T-helper 1 cell treated with Interleukin-12 subunit alpha and Interleukin-12 subunit beta and Interleukin-4 antibody, amounts not matched to agents 30 μg/mL and 1 μg/mL, for 36 hours (primary cell): ENCODE results near the gene WNK2.

ENCODE experiments used
- H3K27ac Mint-ChIP-seq: one replicate; pipeline ENCODE4 v1.8.0; 2021; ENCODE audit warnings: mild to moderate bottlenecking, mixed read lengths
- H3K27me3 Mint-ChIP-seq: one replicate; pipeline ENCODE4 v1.8.0; 2021; ENCODE audit warnings: low read depth, mixed read lengths
- H3K36me3 Mint-ChIP-seq: one replicate; pipeline ENCODE4 v1.8.0; 2021; ENCODE audit warnings: low read depth, mixed read lengths
- H3K4me1 Mint-ChIP-seq: one replicate; pipeline ENCODE4 v1.8.0; 2021; ENCODE audit warnings: low read depth, mixed read lengths
- H3K4me3 Mint-ChIP-seq: one replicate; pipeline ENCODE4 v1.8.0; 2021; ENCODE audit warnings: mild to moderate bottlenecking, moderate library complexity, mixed read lengths
- H3K9me3 Mint-ChIP-seq: one replicate; pipeline ENCODE4 v1.8.0; 2021; ENCODE audit warnings: mixed read lengths

WNK2 gene

DNA sequence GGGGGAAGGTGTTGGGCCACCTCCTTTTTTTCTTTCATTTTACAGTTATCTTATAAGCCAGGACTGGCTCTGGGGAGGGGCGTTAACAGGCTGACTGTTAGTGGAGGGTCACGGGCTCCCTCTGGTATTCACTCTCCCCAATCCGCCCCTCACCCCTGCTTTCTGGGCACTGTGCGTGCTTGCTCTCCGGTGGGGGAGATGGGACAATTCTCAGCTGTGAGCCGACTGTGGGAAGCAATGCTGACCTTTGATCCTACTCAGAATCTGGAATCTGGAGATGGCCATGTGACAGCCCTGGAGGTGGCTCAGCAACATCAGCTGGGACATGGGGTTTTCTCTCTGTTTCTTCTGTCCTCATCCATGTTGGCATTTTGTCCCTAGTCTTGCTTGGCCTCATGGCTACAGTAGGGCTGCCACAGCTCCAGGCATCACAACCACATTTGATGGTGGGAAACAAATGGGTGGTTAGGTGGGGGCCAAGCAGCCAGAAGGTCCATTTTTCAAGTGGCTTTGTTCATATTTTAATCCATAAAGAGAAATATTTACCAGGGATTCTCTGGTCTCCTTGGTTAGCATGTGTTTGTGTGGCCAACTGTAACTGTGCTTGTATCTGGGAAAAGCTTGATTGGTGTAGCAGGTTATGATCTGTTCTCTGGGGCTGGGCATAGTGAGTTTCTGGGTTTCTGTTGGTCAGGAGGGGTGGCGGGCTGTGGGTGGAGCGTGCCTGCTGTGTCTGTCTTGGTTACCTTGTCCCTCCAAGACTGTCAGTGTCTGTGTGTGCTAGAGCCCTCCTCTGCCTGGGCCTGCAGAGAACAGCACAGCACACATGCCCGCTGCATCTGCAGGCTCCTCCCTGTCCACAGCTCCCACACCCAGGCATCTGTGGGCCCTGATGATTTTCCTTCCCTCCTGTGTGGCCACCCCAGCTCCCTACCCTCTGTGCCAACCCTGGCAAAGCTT lies 12.4 kb downstream of the WNK2 start:
- Mint-ChIP-seq H3K27me3 (peaks cover 11% of the 10 kb centered on the region), H3K27ac (no peak overlapping the region), H3K9me3 (no peaks in the 10 kb centered on the region), H3K4me3 (no peak overlapping the region), H3K36me3 (no peaks in the 10 kb centered on the region), H3K4me1 (no peaks in the 10 kb centered on the region)

DNA sequence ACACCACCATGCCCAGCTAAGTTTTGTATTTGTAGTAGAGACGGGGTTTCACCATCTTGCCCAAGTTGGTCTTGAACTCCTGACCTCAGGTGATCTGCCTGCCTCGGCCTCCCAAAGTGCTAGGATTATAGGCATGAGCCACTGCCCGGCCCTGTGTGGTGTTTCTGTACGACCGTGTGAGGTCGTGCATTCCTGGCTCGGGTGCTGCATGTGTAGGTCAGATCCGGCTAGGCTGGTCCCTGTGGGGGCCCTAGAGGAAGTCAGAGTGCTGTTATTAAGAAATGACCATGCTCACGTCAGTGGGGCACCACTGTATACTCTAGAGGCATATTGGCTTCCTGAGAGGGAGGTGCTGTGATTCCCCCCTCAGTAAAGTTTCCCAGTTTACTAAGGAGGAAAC lies 13.7 kb downstream of the WNK2 start:
- Mint-ChIP-seq H3K9me3 (no peaks in the 10 kb centered on the region), H3K36me3 (no peaks in the 10 kb centered on the region), H3K27ac (no peak overlapping the region), H3K4me3 (no peak overlapping the region), H3K4me1 (no peaks in the 10 kb centered on the region), H3K27me3 (peaks cover 11% of the 10 kb centered on the region)

DNA sequence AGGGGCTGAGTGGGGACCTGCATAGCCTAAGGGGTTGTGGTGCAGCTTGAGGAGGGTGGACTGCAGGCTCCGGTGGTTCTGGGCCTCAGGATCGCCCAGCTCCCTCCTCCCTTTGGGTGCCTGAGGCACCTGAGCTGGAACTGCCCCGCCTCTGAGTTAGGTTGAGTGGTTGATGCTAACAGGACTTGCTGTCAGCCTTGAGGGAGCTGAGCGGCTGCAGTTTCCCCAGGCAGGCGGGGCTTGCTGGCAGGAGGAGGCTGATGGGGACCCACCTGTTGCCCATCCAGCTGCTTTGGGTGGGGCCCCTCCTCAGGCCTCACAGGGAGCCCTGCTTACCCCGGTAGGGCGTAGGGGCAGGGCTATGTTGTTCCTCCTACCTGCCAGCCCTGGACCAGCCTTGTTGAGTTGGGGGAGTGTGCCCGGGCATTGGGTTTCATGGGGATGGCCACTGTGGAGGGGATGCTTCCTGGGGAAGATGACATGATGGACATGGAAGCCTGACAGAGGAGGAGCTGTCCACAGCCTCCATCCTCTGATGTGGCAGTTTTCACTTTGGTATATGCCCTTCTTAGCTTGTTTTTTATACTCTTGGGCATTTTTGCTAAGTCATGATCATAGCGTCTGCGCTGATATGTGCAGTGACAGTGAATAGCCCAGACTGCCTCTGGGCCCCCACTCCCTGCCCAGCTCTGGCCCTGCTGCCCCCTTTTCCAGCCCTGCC lies 14.3 kb downstream of the WNK2 start:
- Mint-ChIP-seq H3K27me3 (peaks cover 11% of the 10 kb centered on the region), H3K4me3 (no peak overlapping the region), H3K9me3 (no peaks in the 10 kb centered on the region), H3K36me3 (no peaks in the 10 kb centered on the region), H3K27ac (no peak overlapping the region), H3K4me1 (no peaks in the 10 kb centered on the region)

DNA sequence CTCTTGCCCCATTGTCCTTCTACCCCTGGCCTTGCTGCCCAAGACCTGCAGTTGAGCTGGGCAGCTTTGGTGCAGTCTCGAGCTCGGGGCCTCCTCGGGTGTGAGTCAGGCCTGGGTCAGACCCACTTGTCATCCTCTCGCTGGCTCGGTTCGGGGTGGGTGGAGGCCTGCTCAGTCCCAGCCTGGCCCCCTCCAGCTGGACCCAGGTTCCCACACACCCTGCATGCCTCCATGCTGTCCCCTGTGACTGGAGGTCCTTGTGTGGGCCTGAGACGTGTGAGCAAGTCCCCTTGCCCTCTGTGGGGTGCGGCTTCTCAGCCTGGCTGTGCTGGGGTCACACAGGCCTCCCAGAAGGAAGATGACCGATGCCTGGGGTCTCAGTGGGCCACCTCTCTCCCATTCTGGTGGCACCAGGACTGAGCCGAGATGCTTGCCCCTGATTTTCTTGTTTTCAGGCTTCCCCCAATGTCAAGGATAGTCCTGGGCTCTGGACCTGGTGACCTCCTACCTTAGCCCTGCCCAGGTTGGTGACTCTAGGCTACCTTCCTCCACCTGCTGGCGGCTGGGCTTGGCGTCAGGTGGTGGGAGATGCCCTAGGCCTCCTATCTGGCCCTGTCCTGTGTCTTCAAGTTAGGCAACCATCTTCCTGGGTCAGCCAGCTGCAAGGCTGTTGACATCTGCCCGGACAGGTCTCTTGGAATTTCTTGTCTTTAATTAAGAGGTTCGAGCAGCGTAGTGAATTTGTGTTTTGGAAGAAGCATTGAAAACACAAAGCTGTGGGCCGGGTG lies 15.1 kb downstream of the WNK2 start:
- peaks cover 1% of the 10 kb centered on the region for H3K4me1 Mint-ChIP-seq
- H3K36me3 Mint-ChIP-seq = no peaks in the 10 kb centered on the region
- peaks cover 11% of the 10 kb centered on the region for H3K27me3 Mint-ChIP-seq
- no peak overlapping the region for H3K27ac Mint-ChIP-seq
- H3K9me3 Mint-ChIP-seq = no peaks in the 10 kb centered on the region
- no peak overlapping the region for H3K4me3 Mint-ChIP-seq

DNA sequence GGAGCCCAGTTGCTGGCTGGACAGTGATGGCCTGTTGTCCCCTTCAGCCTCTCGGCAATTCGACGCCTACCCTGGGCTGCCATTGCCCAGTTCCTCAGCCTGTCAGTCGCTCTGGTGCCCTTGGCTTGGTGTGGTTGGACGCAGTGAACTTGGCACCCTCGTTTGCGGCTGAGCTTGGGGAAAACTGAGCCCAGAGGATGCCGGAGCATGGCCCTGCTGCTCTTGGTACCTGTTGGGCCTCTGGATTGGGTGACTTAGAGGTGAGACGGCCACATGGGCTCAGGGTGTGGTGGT lies 16.5 kb downstream of the WNK2 start:
- peaks cover 1% of the 10 kb centered on the region for H3K4me1 Mint-ChIP-seq
- H3K27me3 Mint-ChIP-seq = peaks cover 11% of the 10 kb centered on the region
- H3K36me3 Mint-ChIP-seq = no peaks in the 10 kb centered on the region
- no peaks in the 10 kb centered on the region for H3K9me3 Mint-ChIP-seq
- H3K4me3 Mint-ChIP-seq = no peak overlapping the region
- no peak overlapping the region for H3K27ac Mint-ChIP-seq

DNA sequence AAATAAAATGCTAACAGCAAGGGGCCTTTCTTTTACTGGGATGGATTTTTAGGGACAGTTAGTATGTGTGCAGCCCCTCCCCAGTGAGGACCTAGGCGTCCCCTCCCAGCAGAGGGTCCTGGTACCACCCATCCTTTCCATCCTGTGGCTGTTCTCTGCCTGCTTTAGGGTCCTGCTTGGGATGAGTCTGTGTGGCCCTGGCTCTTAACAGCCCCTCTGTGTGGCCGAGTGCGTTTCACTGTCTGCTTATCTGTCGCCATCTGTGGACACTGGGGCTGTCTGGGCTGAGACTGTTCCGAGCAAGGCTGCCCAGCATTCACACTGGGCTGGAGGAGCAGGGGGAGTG lies 17.0 kb downstream of the WNK2 start:
- Mint-ChIP-seq H3K4me3 (no peak overlapping the region), H3K4me1 (peaks cover 1% of the 10 kb centered on the region), H3K27ac (no peak overlapping the region), H3K9me3 (no peaks in the 10 kb centered on the region), H3K36me3 (no peaks in the 10 kb centered on the region), H3K27me3 (peaks cover 11% of the 10 kb centered on the region)

DNA sequence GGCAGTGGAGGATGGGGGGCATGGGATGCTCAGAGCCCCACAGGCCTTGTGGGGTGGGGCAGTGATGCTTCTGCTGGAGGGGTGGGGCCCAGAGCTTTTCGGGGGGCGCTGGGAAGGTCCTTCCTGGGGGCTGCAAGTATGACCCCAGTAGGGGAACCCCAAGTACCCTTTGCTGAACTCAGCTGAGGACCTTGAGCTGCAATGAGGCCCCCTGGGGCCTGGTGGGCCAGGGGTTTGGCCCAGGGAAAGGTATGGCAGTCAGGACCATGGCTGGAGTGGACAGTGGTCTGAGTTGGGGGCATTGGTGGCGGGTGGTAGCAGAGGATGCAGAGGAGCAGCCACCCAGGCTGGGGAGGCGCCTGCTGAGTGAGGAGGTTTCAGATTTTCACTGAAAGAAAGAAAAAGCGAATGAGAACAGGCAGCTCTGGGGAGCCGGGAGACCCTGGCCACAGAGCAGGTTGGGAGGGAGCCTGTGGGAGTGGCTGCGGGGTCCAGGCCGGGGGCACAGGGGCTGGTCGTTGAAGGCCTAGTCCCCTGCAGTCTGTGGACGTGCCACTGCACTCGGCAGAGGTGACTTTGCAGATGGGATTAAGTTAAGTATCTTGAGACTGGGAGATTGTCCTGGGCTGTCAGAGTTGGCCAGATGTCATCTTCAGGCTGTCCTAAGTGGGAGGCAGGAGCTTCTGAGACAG lies 19.2 kb downstream of the WNK2 start:
- Mint-ChIP-seq H3K4me1 (peaks cover 1% of the 10 kb centered on the region), H3K4me3 (no peak overlapping the region), H3K36me3 (no peaks in the 10 kb centered on the region), H3K27me3 (no peaks in the 10 kb centered on the region), H3K9me3 (no peaks in the 10 kb centered on the region), H3K27ac (no peak overlapping the region)

DNA sequence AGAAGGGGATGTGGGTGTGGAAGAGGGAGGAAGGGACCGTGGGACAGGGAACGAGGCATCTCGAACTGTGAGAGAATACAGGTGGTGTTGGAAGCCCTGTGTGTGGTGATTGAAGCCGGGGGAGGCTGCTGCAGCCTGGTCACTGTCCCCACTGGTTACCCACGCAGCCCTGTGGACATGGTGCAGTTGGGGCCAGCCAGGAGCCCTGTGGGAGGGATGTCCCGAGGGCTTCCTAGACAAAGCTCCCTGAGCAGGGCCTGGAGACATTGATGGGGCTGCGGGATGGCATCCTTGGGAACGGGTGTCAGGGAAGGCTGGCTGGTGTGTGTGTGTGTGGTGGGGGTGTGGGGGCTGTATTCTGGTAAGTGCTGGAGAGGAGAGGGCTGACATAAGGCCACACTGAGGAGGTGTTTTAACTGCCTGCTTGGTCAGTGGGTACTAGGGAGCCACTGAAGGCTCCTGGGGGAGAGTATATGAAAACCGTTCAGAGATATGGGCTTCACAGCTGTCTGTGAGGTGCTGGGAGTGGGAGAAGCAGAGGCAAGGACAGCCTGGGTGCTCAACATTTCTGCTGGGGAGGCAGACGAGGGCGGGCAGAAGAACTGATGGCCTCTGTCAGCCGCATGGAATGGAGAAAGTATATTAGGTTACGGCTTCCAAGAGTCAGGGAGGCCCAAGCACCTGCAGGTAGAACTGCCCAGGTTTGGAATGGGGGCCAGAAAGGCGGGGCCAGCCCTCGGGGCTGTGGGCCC lies 20.0 kb downstream of the WNK2 start:
- H3K9me3 Mint-ChIP-seq = peaks cover 6% of the 10 kb centered on the region
- H3K27ac Mint-ChIP-seq = no peak overlapping the region
- H3K27me3 Mint-ChIP-seq = no peaks in the 10 kb centered on the region
- no peak overlapping the region for H3K4me3 Mint-ChIP-seq
- peaks cover 1% of the 10 kb centered on the region for H3K4me1 Mint-ChIP-seq
- H3K36me3 Mint-ChIP-seq = no peaks in the 10 kb centered on the region

DNA sequence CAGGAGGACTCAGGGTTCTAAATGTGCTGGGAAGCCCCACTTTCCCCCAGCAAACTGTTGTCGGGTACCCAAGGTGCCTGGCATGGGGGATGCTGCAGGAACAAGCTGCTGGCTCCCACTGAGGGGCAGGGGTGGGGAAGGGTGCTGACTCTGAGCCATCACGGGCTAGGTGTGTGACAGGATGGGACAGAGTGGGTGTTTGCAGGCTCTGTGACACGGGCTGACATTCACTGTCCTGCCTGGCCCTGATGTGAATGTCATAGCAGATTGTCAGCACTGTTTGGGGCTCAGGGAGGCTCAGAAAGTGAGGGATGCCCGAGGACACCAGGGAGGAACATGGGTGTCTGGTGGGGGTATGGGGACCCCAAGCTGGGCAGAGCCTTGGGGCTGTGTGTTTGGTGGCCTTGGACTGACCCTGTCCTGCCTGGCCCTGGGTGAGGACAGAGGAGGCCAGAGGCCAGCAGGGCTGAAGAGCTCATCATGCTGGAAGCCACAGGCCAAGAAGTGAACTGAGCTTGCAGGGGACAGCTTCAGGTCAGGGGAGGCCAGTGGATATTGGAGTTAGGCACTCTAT lies 20.6 kb downstream of the WNK2 start:
- H3K4me3 Mint-ChIP-seq = no peak overlapping the region
- no peaks in the 10 kb centered on the region for H3K36me3 Mint-ChIP-seq
- peaks cover 1% of the 10 kb centered on the region for H3K4me1 Mint-ChIP-seq
- H3K27me3 Mint-ChIP-seq = no peaks in the 10 kb centered on the region
- H3K9me3 Mint-ChIP-seq = peaks cover 7% of the 10 kb centered on the region
- no peak overlapping the region for H3K27ac Mint-ChIP-seq

DNA sequence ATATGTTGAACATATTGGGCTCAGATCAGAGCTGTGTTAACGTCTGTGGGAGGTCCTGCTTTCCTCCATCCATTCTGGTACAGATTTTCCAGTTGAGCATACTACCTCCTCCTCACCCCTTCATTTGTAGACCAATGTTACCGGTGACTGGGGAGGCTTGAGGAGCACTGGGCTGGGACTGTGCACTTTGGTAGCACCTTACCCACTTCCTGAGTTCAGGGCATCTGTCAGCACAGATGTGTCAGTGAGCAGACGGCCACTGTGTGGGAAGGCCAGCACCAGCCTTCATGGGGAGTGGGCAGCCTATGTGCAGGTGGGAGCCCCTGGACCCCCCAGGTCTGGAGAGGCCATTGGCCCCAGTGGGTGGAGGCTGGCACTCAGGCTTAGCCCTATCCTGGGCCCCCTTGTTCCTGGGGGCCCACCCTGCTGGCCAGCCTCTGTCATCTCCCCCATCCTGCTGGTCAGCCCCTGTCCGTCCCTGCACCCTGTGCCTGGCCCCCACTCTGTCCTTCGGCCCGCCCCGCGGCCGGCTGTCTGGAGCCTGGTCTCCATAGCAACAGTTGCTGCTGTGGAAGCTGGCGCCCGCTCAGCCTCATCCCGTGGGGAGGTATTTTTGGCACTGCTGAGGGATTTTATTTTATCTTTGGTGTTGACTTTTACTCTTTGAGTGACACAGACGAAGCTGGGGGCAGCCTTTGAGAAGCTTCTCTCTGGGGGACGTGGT lies 21.3 kb downstream of the WNK2 start:
- H3K27me3 Mint-ChIP-seq = no peaks in the 10 kb centered on the region
- no peak overlapping the region for H3K27ac Mint-ChIP-seq
- peaks cover 7% of the 10 kb centered on the region for H3K9me3 Mint-ChIP-seq
- H3K36me3 Mint-ChIP-seq = no peaks in the 10 kb centered on the region
- H3K4me1 Mint-ChIP-seq = peaks cover 1% of the 10 kb centered on the region
- no peak overlapping the region for H3K4me3 Mint-ChIP-seq

DNA sequence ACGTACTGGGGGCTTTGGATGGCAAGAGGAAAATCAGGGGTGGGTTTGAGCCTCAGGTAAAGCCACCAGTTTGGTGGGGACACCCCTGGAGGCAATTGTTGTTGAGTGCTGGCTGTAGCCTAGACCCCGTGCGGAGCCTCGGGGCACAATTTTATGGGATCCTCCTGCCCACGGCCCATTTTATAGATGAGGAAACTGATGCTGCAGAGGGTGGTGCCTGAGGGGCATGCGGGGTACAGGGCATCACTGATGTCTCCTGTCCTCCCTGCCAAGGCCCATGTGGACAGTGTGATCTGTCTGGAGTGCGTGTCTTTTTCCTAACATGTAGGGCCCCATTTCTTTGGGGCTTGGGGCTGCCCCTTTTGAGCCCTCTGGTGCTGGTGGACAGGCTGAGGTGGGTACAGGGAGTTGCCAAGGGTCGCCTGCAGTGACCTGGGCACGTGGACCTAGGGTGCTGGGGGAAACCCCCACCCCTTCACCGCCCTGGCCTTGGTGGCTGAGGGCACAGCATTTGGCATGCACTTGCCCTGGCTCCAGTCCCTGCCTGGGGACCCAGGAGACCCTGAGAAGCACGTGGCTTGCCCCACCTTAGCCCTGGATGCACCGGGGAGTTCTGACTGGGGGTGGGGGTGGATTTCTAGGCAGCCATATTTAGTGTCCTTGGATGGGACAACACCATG lies 22.1 kb downstream of the WNK2 start:
- Mint-ChIP-seq H3K36me3 (no peaks in the 10 kb centered on the region), H3K9me3 (peaks cover 7% of the 10 kb centered on the region), H3K27me3 (no peaks in the 10 kb centered on the region), H3K4me1 (peaks cover 1% of the 10 kb centered on the region), H3K4me3 (no peak overlapping the region), H3K27ac (no peak overlapping the region)

DNA sequence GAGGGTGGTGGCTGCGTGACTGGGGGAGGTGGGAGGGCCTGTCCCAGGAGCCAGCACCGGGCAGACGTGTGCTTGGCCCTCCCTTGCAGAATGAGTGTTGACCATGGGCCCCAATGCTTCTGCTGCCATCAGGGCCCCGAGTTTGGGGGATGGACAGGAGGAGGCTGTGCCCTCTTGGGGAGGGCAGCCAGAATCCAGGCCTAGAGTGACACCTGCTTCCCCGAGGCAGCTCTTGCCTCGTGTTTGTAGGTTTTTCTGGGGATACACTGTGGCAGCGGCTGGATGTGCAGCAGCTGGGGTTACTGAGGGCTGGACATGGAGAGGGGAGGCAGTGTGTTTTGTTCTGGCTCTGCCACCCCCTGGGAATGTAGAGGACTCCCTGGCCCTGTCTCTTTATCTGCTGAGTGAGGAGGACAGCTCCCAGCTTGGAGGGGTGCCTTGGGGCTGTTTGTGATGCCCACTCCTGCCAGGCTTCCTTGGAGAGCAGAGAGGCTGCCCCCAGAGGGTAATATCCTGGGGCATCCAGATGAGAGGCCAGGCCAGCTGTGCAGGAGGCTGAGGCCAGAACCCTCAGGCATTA lies 22.7 kb downstream of the WNK2 start:
- Mint-ChIP-seq H3K4me1 (peaks cover 1% of the 10 kb centered on the region), H3K4me3 (no peak overlapping the region), H3K27ac (no peak overlapping the region), H3K36me3 (no peaks in the 10 kb centered on the region), H3K9me3 (peaks cover 7% of the 10 kb centered on the region), H3K27me3 (no peaks in the 10 kb centered on the region)
